ENCODE data around the gene CCNE1. TPM values are rescaled to one million over a fixed set of nuclear protein-coding genes. Genes with fewer than 3 reads are reported as not detected.

Gene CCNE1
- total and polyA plus RNA-seq, 2 experiments from 2014 or later = 26.1 to 38.3 TPM

- TF ChIP-seq STAT1 (IDR thresholded peaks at IDR 0.05; ENCODE audit: unreplicated experiment) = no peak
- no peak for TF ChIP-seq CTCF (conservative IDR thresholded peaks at IDR 0.05; ENCODE audit: low read depth in 2 of 2)
- TF ChIP-seq EZH2 (IDR thresholded peaks at IDR 0.05; ENCODE audit: low read depth, unreplicated experiment) = no peak
- TF ChIP-seq, protein P1, sequence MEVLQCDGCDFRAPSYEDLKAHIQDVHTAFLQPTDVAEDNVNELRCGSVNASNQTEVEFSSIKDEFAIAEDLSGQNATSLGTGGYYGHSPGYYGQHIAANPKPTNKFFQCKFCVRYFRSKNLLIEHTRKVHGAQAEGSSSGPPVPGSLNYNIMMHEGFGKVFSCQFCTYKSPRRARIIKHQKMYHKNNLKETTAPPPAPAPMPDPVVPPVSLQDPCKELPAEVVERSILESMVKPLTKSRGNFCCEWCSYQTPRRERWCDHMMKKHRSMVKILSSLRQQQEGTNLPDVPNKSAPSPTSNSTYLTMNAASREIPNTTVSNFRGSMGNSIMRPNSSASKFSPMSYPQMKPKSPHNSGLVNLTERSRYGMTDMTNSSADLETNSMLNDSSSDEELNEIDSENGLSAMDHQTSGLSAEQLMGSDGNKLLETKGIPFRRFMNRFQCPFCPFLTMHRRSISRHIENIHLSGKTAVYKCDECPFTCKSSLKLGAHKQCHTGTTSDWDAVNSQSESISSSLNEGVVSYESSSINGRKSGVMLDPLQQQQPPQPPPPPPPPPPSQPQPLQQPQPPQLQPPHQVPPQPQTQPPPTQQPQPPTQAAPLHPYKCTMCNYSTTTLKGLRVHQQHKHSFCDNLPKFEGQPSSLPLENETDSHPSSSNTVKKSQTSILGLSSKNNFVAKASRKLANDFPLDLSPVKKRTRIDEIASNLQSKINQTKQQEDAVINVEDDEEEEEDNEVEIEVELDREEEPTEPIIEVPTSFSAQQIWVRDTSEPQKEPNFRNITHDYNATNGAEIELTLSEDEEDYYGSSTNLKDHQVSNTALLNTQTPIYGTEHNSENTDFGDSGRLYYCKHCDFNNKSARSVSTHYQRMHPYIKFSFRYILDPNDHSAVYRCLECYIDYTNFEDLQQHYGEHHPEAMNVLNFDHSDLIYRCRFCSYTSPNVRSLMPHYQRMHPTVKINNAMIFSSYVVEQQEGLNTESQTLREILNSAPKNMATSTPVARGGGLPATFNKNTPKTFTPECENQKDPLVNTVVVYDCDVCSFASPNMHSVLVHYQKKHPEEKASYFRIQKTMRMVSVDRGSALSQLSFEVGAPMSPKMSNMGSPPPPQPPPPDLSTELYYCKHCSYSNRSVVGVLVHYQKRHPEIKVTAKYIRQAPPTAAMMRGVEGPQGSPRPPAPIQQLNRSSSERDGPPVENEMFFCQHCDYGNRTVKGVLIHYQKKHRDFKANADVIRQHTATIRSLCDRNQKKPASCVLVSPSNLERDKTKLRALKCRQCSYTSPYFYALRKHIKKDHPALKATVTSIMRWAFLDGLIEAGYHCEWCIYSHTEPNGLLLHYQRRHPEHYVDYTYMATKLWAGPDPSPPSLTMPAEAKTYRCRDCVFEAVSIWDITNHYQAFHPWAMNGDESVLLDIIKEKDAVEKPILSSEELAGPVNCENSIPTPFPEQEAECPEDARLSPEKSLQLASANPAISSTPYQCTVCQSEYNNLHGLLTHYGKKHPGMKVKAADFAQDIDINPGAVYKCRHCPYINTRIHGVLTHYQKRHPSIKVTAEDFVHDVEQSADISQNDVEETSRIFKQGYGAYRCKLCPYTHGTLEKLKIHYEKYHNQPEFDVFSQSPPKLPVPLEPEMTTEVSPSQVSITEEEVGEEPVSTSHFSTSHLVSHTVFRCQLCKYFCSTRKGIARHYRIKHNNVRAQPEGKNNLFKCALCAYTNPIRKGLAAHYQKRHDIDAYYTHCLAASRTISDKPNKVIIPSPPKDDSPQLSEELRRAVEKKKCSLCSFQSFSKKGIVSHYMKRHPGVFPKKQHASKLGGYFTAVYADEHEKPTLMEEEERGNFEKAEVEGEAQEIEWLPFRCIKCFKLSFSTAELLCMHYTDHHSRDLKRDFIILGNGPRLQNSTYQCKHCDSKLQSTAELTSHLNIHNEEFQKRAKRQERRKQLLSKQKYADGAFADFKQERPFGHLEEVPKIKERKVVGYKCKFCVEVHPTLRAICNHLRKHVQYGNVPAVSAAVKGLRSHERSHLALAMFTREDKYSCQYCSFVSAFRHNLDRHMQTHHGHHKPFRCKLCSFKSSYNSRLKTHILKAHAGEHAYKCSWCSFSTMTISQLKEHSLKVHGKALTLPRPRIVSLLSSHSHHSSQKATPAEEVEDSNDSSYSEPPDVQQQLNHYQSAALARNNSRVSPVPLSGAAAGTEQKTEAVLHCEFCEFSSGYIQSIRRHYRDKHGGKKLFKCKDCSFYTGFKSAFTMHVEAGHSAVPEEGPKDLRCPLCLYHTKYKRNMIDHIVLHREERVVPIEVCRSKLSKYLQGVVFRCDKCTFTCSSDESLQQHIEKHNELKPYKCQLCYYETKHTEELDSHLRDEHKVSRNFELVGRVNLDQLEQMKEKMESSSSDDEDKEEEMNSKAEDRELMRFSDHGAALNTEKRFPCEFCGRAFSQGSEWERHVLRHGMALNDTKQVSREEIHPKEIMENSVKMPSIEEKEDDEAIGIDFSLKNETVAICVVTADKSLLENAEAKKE (CRISPR knock-in tag; IDR thresholded peaks at IDR 0.05) = no peak
These were observed 489 bp downstream of the CCNE1 start (continued) for GRCh38 chr19:29812080-29812880.

DNA sequence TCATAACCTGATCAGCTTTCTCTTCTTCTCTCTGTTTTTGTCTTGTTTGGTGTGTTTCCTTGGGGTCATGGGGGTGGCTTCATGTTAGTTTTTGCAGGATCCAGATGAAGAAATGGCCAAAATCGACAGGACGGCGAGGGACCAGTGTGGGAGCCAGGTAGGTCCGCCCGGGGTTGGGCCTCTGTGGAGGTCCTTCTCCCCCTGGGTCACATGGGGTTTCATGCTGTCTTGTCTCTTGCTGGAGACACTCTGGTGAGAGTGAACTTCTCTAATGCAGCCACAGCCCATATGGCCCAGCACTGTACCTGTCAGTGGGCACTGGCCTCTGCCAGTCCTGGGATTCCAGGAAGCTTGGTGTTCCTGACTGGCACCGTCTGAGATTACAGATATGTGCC lies 1.1 kb downstream of the CCNE1 start:
- no peaks in the 10 kb centered on the region; the same call in 1 of the 2 replicates for H4K20me1 ChIP-seq (replicated peaks; ENCODE audit: insufficient read depth)
- peaks cover 22% of the 10 kb centered on the region for H3K36me3 Mint-ChIP-seq (ENCODE audit: low read depth)
- H2AFZ ChIP-seq = peak overlapping the region; percentile 91
- H3F3A ChIP-seq (replicated peaks; ENCODE audit: low read depth) = 0 out of 2 replicates have a peak, but pooled peaks cover 5% of the 10 kb centered on the region
- H3K4me1 Mint-ChIP-seq = peaks cover 10% of the 10 kb centered on the region
- H3K4me3 ChIP-seq = peak overlapping the region; percentile 67
- H3K4me1 ChIP-seq (ENCODE audit: insufficient read depth) = no peaks in the 10 kb centered on the region
- DNase-seq (ENCODE audit: low spot score) (no peak), ATAC-seq (no peak)
- no peaks in the 10 kb centered on the region for H3K79me2 ChIP-seq (replicated peaks; ENCODE audit: insufficient read depth)
- H3K4me3 Mint-ChIP-seq = peak overlapping the region; percentile 90
- H3K36me3 ChIP-seq (ENCODE audit: insufficient read depth) = 0 out of 2 replicates have a peak, but pooled peaks cover 9% of the 10 kb centered on the region
- H3K27ac ChIP-seq (ENCODE audit: low read depth) = no peak overlapping the region
- H3K9me2 ChIP-seq (ENCODE audit: insufficient read depth) = no peaks in the 10 kb centered on the region
- H3K27ac Mint-ChIP-seq = no peak overlapping the region
- H3K4me2 ChIP-seq = peak overlapping the region; percentile 77
- H3K9me3 Mint-ChIP-seq = no peaks in the 10 kb centered on the region; the same call in 2 of the 3 replicates
- H3K27me3 Mint-ChIP-seq (ENCODE audit: insufficient read depth, low read depth, poor library complexity) = peaks cover 9% of the 10 kb centered on the region
- no peaks in the 10 kb centered on the region for H3K27me3 ChIP-seq (ENCODE audit: insufficient read depth)
- TF ChIP-seq POLR2AphosphoS5 (IDR thresholded peaks at IDR 0.05; ENCODE audit: low read depth) (no peak), JUNB (IDR thresholded peaks at IDR 0.05; ENCODE audit: unreplicated experiment) (no peak), ZNF331 (CRISPR knock-in tag; IDR thresholded peaks at IDR 0.05; ENCODE audit: low read depth) (no peak)
